ENCODE results near the gene INHA. TPM values are rescaled to one million over a fixed set of nuclear protein-coding genes. Genes with fewer than 3 reads are reported as not detected.

The INHA gene
- total and polyA plus RNA-seq, 9 donors, result 0.26 to 1.3 (median 0.84) TPM

DNA sequence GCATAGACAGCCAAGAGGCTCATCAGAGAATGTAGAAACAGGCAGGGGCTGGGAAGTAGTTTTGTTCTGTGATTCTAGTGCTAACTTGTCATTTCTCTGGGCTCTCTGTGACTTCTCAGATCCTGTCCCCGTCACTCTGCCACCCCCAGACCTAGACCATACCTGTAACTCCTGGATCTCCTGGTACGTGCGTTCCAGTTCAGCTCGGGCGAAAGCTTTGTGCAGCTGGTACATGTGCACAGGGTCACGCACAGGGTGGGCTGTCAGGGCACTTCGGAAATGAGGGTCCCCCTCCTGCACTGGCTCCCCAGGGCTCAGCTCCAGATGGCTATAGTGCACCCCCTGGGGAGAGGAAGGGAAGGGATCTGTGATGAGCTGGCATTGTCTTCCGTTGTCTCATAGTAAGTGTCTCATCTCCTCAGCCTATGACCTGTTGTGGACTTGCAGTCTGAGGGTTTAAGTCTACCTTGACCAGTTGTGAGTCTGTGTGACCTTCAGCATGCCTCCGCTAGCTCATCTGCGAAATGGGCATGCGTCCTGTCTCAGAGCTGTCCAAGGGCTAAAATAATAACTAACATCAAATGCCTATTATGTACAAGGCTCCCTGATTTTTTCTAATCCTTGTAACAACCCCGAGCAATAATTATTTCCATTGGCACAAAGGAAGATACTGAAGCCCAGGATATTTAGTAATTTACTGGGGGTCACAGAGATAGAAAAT, 31.2 kb upstream of the INHA start:
- DNase-seq, result no peak
- H3K36me3 ChIP-seq (ENCODE audit: control insufficient read depth, insufficient read depth, low read length), result peaks cover 33% of the 10 kb centered on the region
- H3K4me3 ChIP-seq (ENCODE audit: low read length), result no peak overlapping the region
- H3K27ac ChIP-seq (ENCODE audit: low read length), result no peak overlapping the region
- peaks cover 42% of the 10 kb centered on the region for H3K4me1 ChIP-seq (ENCODE audit: control insufficient read depth, insufficient read depth, low read length)
- peaks cover 10% of the 10 kb centered on the region for H3K27me3 ChIP-seq (ENCODE audit: control insufficient read depth, insufficient read depth, low read length)
- WGBS (ENCODE audit: insufficient coverage), result 94% methylated on average over 7 of the region's 12 CpGs
- no peaks in the 10 kb centered on the region for H3K9me3 ChIP-seq (replicated peaks; ENCODE audit: control insufficient read depth, low read depth, low read length)

DNA sequence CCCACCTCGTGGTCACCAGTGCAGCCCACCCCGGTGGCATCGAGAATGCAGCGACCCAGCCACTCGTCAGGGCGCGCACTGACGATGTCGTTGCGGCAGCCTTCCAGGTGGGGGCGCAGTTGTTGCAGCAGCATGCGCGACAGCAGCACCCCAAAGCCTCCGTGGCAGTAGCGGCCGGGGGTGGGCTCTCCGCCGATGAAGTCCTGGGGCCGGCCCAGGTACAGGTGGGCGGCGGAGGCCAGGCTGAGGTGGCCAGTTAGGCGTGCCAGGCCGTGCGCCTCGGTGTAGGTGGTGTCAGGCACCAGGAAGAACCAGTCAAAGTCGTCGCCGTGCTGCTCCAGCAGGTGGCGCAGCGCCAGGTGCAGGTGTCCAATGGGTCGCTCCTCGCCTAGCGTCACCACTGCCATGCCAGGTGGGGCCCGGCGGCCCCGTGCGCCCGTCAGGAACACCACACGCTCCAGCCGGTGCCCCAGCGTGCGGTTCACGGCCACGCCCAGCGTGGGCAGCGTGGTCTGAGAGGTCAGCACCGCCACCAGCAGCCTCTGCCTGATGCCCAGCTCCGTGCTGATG, 30.4 kb upstream of the INHA start:
- Histone ChIP-seq H3K4me1 (ENCODE audit: control insufficient read depth, insufficient read depth, low read length) (peaks cover 42% of the 10 kb centered on the region), H3K27ac (ENCODE audit: low read length) (peak overlapping the region; percentile 42), H3K27me3 (ENCODE audit: control insufficient read depth, insufficient read depth, low read length) (peaks cover 8% of the 10 kb centered on the region), H3K4me3 (ENCODE audit: low read length) (peak overlapping the region; percentile 9), H3K36me3 (ENCODE audit: control insufficient read depth, insufficient read depth, low read length) (peaks cover 33% of the 10 kb centered on the region), H3K9me3 (replicated peaks; ENCODE audit: control insufficient read depth, low read depth, low read length) (no peaks in the 10 kb centered on the region)
- WGBS (ENCODE audit: insufficient coverage), result 4% methylated on average over 39 of the region's 48 CpGs
- peak; percentile 76 for DNase-seq

DNA sequence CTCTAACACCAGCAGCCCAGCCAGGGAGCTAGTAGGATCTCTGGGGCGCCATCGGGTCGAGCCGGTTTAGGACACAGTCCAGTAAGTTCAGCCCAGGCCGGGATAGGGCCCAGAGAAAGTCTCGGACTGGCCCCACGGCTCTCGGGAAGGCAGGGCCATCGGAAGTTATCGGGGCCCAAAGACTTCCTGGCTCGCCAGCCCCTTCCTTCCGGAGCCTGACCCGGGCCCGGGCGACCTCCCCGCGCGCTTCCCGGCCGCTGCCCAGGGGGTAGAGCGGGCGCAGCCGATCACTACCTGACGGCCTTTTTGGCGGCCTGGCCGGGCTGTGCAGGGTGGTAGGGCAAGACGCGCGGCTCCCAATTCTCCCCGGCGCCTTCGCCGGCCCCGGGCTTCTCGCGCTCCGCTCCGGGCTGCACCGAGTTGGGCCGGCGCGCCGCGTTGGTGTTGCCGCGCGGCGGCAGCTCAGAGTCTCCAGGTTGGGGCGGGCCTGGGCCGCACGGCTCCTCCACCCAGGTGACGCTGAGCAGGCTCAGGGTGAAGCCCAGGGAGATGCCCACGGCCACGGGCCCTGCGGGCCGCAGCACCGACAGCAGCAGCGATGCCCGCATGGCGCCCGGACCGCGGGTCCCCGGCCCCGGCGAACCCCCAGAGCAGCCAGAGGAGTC, 29.0 kb upstream of the INHA start:
- WGBS (ENCODE audit: insufficient coverage), result under 1% methylated on average over 66 of the region's 66 CpGs
- Histone ChIP-seq H3K27ac (ENCODE audit: low read length) (peak overlapping the region; percentile 82), H3K27me3 (ENCODE audit: control insufficient read depth, insufficient read depth, low read length) (peaks cover 8% of the 10 kb centered on the region), H3K9me3 (replicated peaks; ENCODE audit: control insufficient read depth, low read depth, low read length) (no peaks in the 10 kb centered on the region), H3K4me3 (ENCODE audit: low read length) (peak overlapping the region; percentile 60), H3K36me3 (ENCODE audit: control insufficient read depth, insufficient read depth, low read length) (peaks cover 33% of the 10 kb centered on the region), H3K4me1 (ENCODE audit: control insufficient read depth, insufficient read depth, low read length) (peaks cover 38% of the 10 kb centered on the region)
- peak; percentile 46 for DNase-seq

DNA sequence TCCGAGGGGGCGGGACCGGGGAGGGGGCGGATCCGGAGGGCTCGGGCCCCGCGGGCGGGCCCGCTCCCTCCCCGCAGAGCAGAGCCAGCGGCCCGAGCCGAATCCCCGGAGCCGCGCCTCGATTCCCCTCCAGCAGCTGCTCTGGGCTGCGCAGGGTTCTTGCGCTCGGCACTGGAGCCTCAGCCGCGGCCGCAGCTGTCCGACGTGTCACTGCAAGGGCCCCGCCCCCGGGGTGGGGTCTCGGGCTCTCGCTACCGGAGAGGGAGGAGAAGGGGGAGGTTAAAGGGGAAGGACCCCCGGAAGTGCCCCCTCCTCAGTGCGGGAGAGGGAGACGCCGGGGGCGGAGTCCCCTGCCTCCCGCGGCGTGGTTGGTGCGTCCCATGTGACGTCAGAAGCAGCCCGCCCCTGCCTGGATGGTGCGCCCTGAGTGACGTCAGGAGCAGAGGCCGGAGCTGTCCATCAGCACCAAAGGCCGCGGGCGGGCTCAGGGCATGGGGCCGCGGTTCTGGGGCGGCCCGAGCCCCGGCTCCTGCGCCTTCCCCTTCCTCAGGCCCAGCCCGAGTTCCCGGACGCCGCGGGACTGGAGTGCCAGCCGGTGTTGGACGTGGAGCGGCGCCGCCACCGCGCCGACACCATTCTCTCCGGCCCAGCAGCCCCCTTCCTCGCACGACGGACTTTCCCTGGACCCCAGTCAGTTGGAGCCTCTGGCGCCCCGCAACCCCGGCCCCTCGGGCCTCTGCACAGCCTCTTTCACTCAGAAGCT, 28.3 kb upstream of the INHA start, which contains the start of the genes CHPF and TMEM198:
TSS of gene CHPF (minus strand) at position 214 of the 763 bp plus-strand sequence. CDS start 271 bp downstream, outside the sequence.
TSS of gene TMEM198 (plus strand) at position 433 of the 763 bp plus-strand sequence. CDS start 700 bp downstream, outside the sequence.
- H3K36me3 ChIP-seq (ENCODE audit: control insufficient read depth, insufficient read depth, low read length), result peaks cover 29% of the 10 kb centered on the region

DNA sequence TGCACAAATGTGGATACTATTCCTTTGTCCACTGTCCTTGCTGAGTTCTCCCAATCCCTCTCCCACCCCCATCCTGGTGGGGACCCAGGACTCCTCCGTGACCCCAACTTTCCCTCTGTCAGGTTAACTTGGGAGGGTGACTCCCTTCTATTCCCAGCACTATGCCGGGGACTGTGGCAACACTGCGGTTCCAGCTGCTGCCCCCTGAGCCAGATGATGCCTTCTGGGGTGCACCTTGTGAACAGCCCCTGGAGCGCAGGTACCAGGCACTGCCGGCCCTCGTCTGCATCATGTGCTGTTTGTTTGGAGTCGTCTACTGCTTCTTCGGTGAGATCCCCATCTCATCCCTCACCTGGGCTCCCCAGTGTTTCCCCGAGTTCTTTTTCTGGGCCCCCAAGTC, 27.5 kb upstream of the INHA start:
- Histone ChIP-seq H3K9me3 (replicated peaks; ENCODE audit: control insufficient read depth, low read depth, low read length) (no peaks in the 10 kb centered on the region), H3K27me3 (ENCODE audit: control insufficient read depth, insufficient read depth, low read length) (peaks cover 10% of the 10 kb centered on the region), H3K36me3 (ENCODE audit: control insufficient read depth, insufficient read depth, low read length) (peaks cover 28% of the 10 kb centered on the region), H3K4me3 (ENCODE audit: low read length) (peak overlapping the region; percentile 60), H3K4me1 (ENCODE audit: control insufficient read depth, insufficient read depth, low read length) (peaks cover 27% of the 10 kb centered on the region), H3K27ac (ENCODE audit: low read length) (peak overlapping the region; percentile 56)
- DNase-seq, result no peak
- WGBS (ENCODE audit: insufficient coverage), result 47% methylated on average over 8 of the region's 9 CpGs

More for the DNA sequence above, 28.3 kb upstream of the INHA start, which contains the start of the genes CHPF and TMEM198:
- H3K4me1 ChIP-seq (ENCODE audit: control insufficient read depth, insufficient read depth, low read length), result peaks cover 31% of the 10 kb centered on the region
- H3K9me3 ChIP-seq (replicated peaks; ENCODE audit: control insufficient read depth, low read depth, low read length), result no peaks in the 10 kb centered on the region
- H3K4me3 ChIP-seq (ENCODE audit: low read length), result peak within 1 kb of the TSS; percentile 60
- peak; percentile 100 for DNase-seq
- H3K27ac ChIP-seq (ENCODE audit: low read length), result peak within 1 kb of the TSS; percentile 82
- WGBS (ENCODE audit: insufficient coverage), result under 1% methylated on average over 75 of the region's 75 CpGs
- peaks cover 8% of the 10 kb centered on the region for H3K27me3 ChIP-seq (ENCODE audit: control insufficient read depth, insufficient read depth, low read length)

DNA sequence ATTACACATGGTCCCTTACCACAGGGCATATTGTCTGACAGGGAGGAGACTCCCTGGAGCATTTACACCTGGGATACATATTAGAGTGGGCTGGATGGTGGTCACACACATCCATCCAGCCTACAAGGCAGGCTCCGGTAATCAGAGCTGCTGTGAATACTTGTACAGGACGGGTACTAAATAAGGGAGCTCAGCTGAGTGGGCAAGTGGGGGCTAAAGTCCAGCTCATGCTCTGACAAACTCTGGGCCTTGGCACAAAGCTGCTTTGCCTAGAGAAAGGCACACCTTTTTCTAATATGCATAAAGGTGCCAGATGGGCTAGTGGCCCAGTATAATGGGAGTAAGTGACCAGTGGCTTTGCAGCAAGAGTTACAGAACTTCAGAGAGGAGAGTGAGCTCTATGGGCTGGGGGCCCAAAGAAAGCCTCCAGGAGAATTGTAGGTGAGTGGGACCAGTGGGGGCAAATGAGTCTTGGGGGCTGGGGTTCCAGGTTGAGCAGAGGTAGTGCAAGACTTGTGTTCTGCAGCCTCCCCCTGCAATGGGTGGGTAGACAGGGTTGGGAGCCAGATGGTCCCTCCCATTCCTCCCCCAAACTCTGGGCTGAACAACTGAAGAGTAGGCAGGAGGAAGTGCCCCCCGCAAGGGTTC, 26.7 kb upstream of the INHA start:
- H3K9me3 ChIP-seq (replicated peaks; ENCODE audit: control insufficient read depth, low read depth, low read length), result no peaks in the 10 kb centered on the region
- H3K27me3 ChIP-seq (ENCODE audit: control insufficient read depth, insufficient read depth, low read length), result peaks cover 13% of the 10 kb centered on the region
- no peak for DNase-seq
- peaks cover 27% of the 10 kb centered on the region for H3K4me1 ChIP-seq (ENCODE audit: control insufficient read depth, insufficient read depth, low read length)
- H3K4me3 ChIP-seq (ENCODE audit: low read length), result no peak overlapping the region
- peaks cover 27% of the 10 kb centered on the region for H3K36me3 ChIP-seq (ENCODE audit: control insufficient read depth, insufficient read depth, low read length)
- 100% methylated on average over 1 of the region's 3 CpGs for WGBS (ENCODE audit: insufficient coverage)
- H3K27ac ChIP-seq (ENCODE audit: low read length), result no peak overlapping the region

DNA sequence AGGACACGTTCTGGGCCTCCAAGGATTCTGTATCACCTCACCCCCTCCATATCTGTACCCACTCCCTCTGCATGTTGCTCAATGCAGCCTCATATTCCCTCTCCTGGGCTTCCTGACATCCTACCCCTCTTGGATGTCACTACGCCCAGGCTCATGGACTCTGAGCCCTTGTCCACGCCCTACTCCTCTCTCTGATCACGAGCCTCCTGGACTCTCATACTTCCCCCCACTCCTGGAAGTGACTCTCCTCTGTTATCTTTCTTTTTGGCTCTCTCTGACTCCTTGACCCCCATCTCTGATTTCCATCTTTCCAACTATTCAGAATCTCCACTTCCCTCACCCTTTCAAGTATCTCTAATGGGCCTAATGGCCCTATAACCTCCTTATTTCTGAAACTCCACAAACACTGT, 26.2 kb upstream of the INHA start:
- 62% methylated on average over 4 of the region's 4 CpGs for WGBS (ENCODE audit: insufficient coverage)

DNA sequence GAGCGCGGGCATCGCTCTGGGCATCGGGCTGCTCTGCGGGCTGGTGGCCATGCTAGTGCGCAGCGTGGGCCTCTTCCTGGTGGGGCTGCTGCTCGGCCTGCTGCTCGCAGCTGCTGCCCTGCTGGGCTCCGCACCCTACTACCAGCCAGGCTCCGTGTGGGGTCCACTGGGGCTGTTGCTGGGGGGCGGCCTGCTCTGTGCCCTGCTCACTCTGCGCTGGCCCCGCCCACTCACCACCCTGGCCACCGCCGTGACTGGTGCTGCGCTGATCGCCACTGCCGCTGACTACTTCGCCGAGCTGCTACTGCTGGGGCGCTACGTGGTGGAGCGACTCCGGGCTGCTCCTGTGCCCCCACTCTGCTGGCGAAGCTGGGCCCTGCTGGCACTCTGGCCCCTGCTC, 24.5 kb upstream of the INHA start:
- no peaks in the 10 kb centered on the region for H3K9me3 ChIP-seq (replicated peaks; ENCODE audit: control insufficient read depth, low read depth, low read length)
- peaks cover 29% of the 10 kb centered on the region for H3K4me1 ChIP-seq (ENCODE audit: control insufficient read depth, insufficient read depth, low read length)
- no peak overlapping the region for H3K27ac ChIP-seq (ENCODE audit: low read length)
- H3K36me3 ChIP-seq (ENCODE audit: control insufficient read depth, insufficient read depth, low read length), result peaks cover 17% of the 10 kb centered on the region
- 96% methylated on average over 26 of the region's 26 CpGs for WGBS (ENCODE audit: insufficient coverage)
- DNase-seq, result no peak
- peaks cover 26% of the 10 kb centered on the region for H3K27me3 ChIP-seq (ENCODE audit: control insufficient read depth, insufficient read depth, low read length)
- no peak overlapping the region for H3K4me3 ChIP-seq (ENCODE audit: low read length)

More for the DNA sequence above, 26.2 kb upstream of the INHA start:
- DNase-seq, result no peak
- peaks cover 27% of the 10 kb centered on the region for H3K4me1 ChIP-seq (ENCODE audit: control insufficient read depth, insufficient read depth, low read length)
- H3K4me3 ChIP-seq (ENCODE audit: low read length), result no peak overlapping the region
- peaks cover 16% of the 10 kb centered on the region for H3K27me3 ChIP-seq (ENCODE audit: control insufficient read depth, insufficient read depth, low read length)
- peaks cover 24% of the 10 kb centered on the region for H3K36me3 ChIP-seq (ENCODE audit: control insufficient read depth, insufficient read depth, low read length)
- H3K9me3 ChIP-seq (replicated peaks; ENCODE audit: control insufficient read depth, low read depth, low read length), result no peaks in the 10 kb centered on the region
- no peak overlapping the region for H3K27ac ChIP-seq (ENCODE audit: low read length)

DNA sequence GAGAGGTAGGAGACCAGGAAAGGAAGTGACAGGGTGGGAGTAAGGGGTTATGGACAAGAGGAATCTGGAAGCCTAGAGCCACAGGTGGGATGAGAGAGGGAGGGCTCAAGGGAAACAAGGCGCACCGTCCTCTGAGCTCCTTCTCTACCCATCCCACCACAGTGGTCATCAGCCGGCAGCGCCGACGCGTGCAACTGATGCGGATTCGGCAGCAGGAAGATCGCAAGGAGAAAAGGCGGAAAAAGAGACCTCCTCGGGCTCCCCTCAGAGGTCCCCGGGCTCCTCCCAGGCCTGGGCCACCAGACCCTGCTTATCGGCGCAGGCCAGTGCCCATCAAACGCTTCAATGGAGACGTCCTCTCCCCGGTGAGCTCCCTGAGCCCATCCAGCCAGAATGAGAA, 23.1 kb upstream of the INHA start:
- 92% methylated on average over 11 of the region's 18 CpGs for WGBS (ENCODE audit: insufficient coverage)
- no peak for DNase-seq
- H3K9me3 ChIP-seq (replicated peaks; ENCODE audit: control insufficient read depth, low read depth, low read length), result no peaks in the 10 kb centered on the region
- H3K4me3 ChIP-seq (ENCODE audit: low read length), result no peak overlapping the region
- no peak overlapping the region for H3K27ac ChIP-seq (ENCODE audit: low read length)
- H3K27me3 ChIP-seq (ENCODE audit: control insufficient read depth, insufficient read depth, low read length), result peaks cover 35% of the 10 kb centered on the region
- H3K36me3 ChIP-seq (ENCODE audit: control insufficient read depth, insufficient read depth, low read length), result peaks cover 17% of the 10 kb centered on the region
- peaks cover 33% of the 10 kb centered on the region for H3K4me1 ChIP-seq (ENCODE audit: control insufficient read depth, insufficient read depth, low read length)
